Endothelial cell of umbilical vein (primary cell): Measurements from ENCODE around the gene LMTK3. TPM values are rescaled to one million over a fixed set of nuclear protein-coding genes. Genes with fewer than 3 reads are reported as not detected.

Experiments used
- BruUV-seq: library from RNA; stranded (reverse); fragments of 400-500 nt; replicated peaks from 2 replicates; lab custom pipeline; 2021; lab: Mats Ljungman, UMichigan
- CTCF ChIA-PET: fragments of 300-600, 350-600 bp; sonication (Branson Sonifier 250); formaldehyde crosslinking; loops from one replicate; lab custom pipeline; 2021; ENCODE audit warnings: antibody characterized with exemption, inconsistent platforms; lab: Charles Lee
- POLR2A ChIA-PET: fragments of 300-600, 350-600 bp; sonication (Branson Sonifier 250); formaldehyde crosslinking; loops from one replicate; lab custom pipeline; 2021; ENCODE audit warnings: antibody characterized with exemption, inconsistent platforms; lab: Charles Lee
- DNase-seq: peaks from one replicate; pipeline ENCODE4 v3.0.0-alpha.2; 2011; ENCODE audit warnings: low read depth, low spot score
- FAIRE-seq: peaks from 2 replicates; lab custom pipeline; 2011; peaks lifted over from hg19 to GRCh38; lab: Jason Lieb, UNC
- H2AFZ ChIP-seq: 2 replicates; pipeline ENCODE4 v1.6.0; 2012; ENCODE audit warnings: low read depth, low read length, control low read depth, inconsistent platforms
- H3K27ac ChIP-seq: 2 replicates; pipeline ENCODE4 v1.5.1; 2011; ENCODE audit warnings: low read depth, mild to moderate bottlenecking, control low read depth, low read length, moderate library complexity; ENCODE audit not compliant: insufficient read depth
- H3K27me3 ChIP-seq, 2 experiments: 2 replicates each; pipeline versions ENCODE4 v1.6.0 to v1.6.1; 2011; ENCODE audit warnings: low read length in 2 of 2, mixed read lengths in 1 of 2; ENCODE audit not compliant: control insufficient read depth in 2 of 2, insufficient read depth in 2 of 2
- H3K36me3 ChIP-seq, 2 experiments: 2 replicates in 1 of 2; 3 replicates in 1 of 2; pipeline ENCODE4 v1.5.1; 2011; ENCODE audit warnings: low read length in 2 of 2, mild to moderate bottlenecking in 1 of 2, moderate library complexity in 1 of 2; ENCODE audit not compliant: control insufficient read depth in 2 of 2, insufficient read depth in 2 of 2; ENCODE audit errors: extremely low read depth in 1 of 2
- H3K4me1 ChIP-seq: 3 replicates; pipeline ENCODE4 v1.5.1; 2011; ENCODE audit warnings: mild to moderate bottlenecking, low read length; ENCODE audit not compliant: control insufficient read depth, insufficient read depth; ENCODE audit errors: extremely low read depth
- H3K4me2 ChIP-seq: 2 replicates; pipeline ENCODE4 v1.6.1; 2011; ENCODE audit warnings: low read length, control low read depth, mixed read lengths; ENCODE audit not compliant: insufficient read depth
- H3K4me3 ChIP-seq, 3 experiments: fragments of 200-600 bp in 1 of 3; sonication (generic), shearing (Covaris generic) in 1 of 3; replicated peaks in 1 of 3; 2 replicates each; pipeline ENCODE4 v1.5.1; 2011 to 2016; ENCODE audit warnings: control low read depth in 3 of 3, low read length in 3 of 3, mild to moderate bottlenecking in 2 of 3, inconsistent platforms in 1 of 3, low read depth in 1 of 3, moderate library complexity in 1 of 3; ENCODE audit not compliant: insufficient read depth in 1 of 3
- H3K79me2 ChIP-seq: 2 replicates; pipeline ENCODE4 v1.6.0; 2012; ENCODE audit warnings: low read length, inconsistent platforms; ENCODE audit not compliant: control insufficient read depth, insufficient read depth
- H3K9ac ChIP-seq: replicated peaks from 2 replicates; pipeline ENCODE3; 2011; ENCODE audit warnings: low read length, control low read depth; ENCODE audit not compliant: insufficient read depth; ENCODE audit errors: extremely low read depth
- H3K9me1 ChIP-seq: replicated peaks from 3 replicates; pipeline ENCODE4 v1.6.0; 2011; ENCODE audit warnings: mild to moderate bottlenecking, low read length; ENCODE audit not compliant: control insufficient read depth, insufficient read depth; ENCODE audit errors: extremely low read depth
- H3K9me3 ChIP-seq: replicated peaks from 2 replicates; pipeline ENCODE4 v1.5.1; 2012; ENCODE audit warnings: low read length, inconsistent platforms; ENCODE audit not compliant: control insufficient read depth, insufficient read depth
- H4K20me1 ChIP-seq: replicated peaks from 2 replicates; pipeline ENCODE3; 2011; ENCODE audit warnings: mild to moderate bottlenecking, low read length; ENCODE audit not compliant: control insufficient read depth, insufficient read depth; ENCODE audit errors: extremely low read depth
- CTCF ChIP-seq, 2 donors: IDR thresholded peaks; 1 replicate in 1 of 2; 2 replicates in 1 of 2; pipeline ENCODE4 v1.5.1; 2011; ENCODE audit warnings: low read length in 2 of 2, mild to moderate bottlenecking in 2 of 2, moderate library complexity in 2 of 2, control low read depth in 1 of 2, inconsistent platforms in 1 of 2, low read depth in 1 of 2; ENCODE audit not compliant: insufficient read depth in 1 of 2; ENCODE audit errors: extremely low read depth in 1 of 2
- EZH2 ChIP-seq: IDR thresholded peaks from 2 replicates; pipeline ENCODE4 v1.6.1; 2012; ENCODE audit warnings: borderline replicate concordance, low read depth, mild to moderate bottlenecking, moderate library complexity, low read length, inconsistent platforms; ENCODE audit not compliant: severe bottlenecking
- FOS ChIP-seq: IDR thresholded peaks from 2 replicates; pipeline ENCODE4 v1.6.1; 2011; ENCODE audit warnings: mild to moderate bottlenecking, low read length, moderate library complexity, borderline replicate concordance; ENCODE audit not compliant: insufficient read depth
- GATA2 ChIP-seq: IDR thresholded peaks from 2 replicates; pipeline ENCODE4 v1.7.0; 2011; ENCODE audit warnings: low read depth, mild to moderate bottlenecking, moderate library complexity, mixed read lengths, low read length; ENCODE audit not compliant: insufficient read length, insufficient read depth
- JUN ChIP-seq: IDR thresholded peaks from 2 replicates; pipeline ENCODE4 v1.6.1; 2011; ENCODE audit warnings: borderline replicate concordance, low read depth; ENCODE audit not compliant: insufficient read length, insufficient read depth
- MAX ChIP-seq: IDR thresholded peaks from 2 replicates; pipeline ENCODE4 v1.6.1; 2011; ENCODE audit not compliant: insufficient read depth, insufficient read length
- MYC ChIP-seq: IDR thresholded peaks from one replicate; pipeline ENCODE4 v1.6.1; 2011; ENCODE audit warnings: mild to moderate bottlenecking, low read depth, low read length
- POLR2A ChIP-seq: IDR thresholded peaks from 2 replicates; pipeline ENCODE4 v1.6.1; 2012; ENCODE audit warnings: low read depth, mild to moderate bottlenecking, control low read depth, low read length
- POLR2AphosphoS5 ChIP-seq: IDR thresholded peaks from 2 replicates; pipeline ENCODE4 v1.6.1; 2012; ENCODE audit warnings: low read depth, mild to moderate bottlenecking, control low read depth, low read length, moderate library complexity; ENCODE audit not compliant: insufficient read depth
- dilution Hi-C: fragments of 300-500 bp; cut with MboI; formaldehyde crosslinking; loops from one replicate; pipeline ENCODE4 v1.15.0; 2019; ENCODE audit warnings: low sequenced_read_pairs; ENCODE audit not compliant: extremely low pct_ligation_motif_present
- intact Hi-C: fragments of 100-400 bp; cut with micrococcal nuclease; formaldehyde crosslinking; loops from one replicate; pipeline ENCODE4 v1.10.0; 2022
- polyA plus RNA-seq, 4 experiments: library from polyadenylated mRNA; depleted of rRNA in 3 of 4; stranded (reverse) in 3 of 4; unstranded in 1 of 4; fragments of >200 nt; gene quantifications; 2 replicates each; pipeline versions ENCODE4 v1.2.1 to v1.2.3, GENCODE V29; 2011 to 2012; ENCODE audit warnings: missing spikeins in 1 of 4
- total RNA-seq: library from RNA; stranded (reverse); gene quantifications from 2 replicates; pipeline ENCODE4 v1.2.3, GENCODE V29; 2021

LMTK3 gene
- total and polyA plus RNA-seq, 2 donors (not counting 3 experiments of a cell fraction or from before 2014, with no cell fraction given), result 0.11 to 0.14 TPM

GRCh38 chr19:48445606-48446481 is 65.8 kb downstream of the LMTK3 start, which contains the start of gene GRWD1:
Gene GRWD1 (plus strand): TSS chr19:48445983. CDS start chr19:48446006, 23 bp downstream.
- Histone ChIP-seq H3K9me3 (no peaks in the 10 kb centered on the region), H3K27me3 (peaks cover 7 to 19% of the 10 kb centered on the region in 2 experiments), H3K4me1 (peaks cover 17% of the 10 kb centered on the region), H3K79me2 (peaks cover 12% of the 10 kb centered on the region), H3K9me1 (no peaks in the 10 kb centered on the region), H3K9ac (peak within 1 kb of the TSS; percentile 85), H4K20me1 (no peaks in the 10 kb centered on the region), H3K36me3 (peaks cover 0 to 17% of the 10 kb centered on the region in 2 experiments), H3K27ac (peak within 1 kb of the TSS; percentile 52), H3K4me3 (peak within 1 kb of the TSS; percentile 85 to 97 (median 86)), H3K4me2 (peak within 1 kb of the TSS; percentile 93), H2AFZ (peak within 1 kb of the TSS; percentile 56)
- dilution Hi-C loops, result no loop called here
- TF ChIP-seq CTCF (IDR thresholded peaks at IDR 0.05; ENCODE audit: extremely low read depth in 1 of 2, insufficient read depth in 1 of 2, low read depth in 1 of 2, low read length in 2 of 2) (no peak), MAX (peak; percentile 93), POLR2A (peak; percentile 71), MYC (peak; percentile 68), JUN (no peak), POLR2AphosphoS5 (peak; percentile 36), GATA2 (no peak), FOS (no peak), EZH2 (no peak)
- ChIA-PET POLR2A (interaction anchor here (0.6 to 1.0 kb wide), 2 partner anchors 24 to 45 kb away, joined by 3 to 5 read pairs; no protein-coding TSS in a partner anchor), CTCF (interaction anchor here (0.7 to 2.4 kb wide), 24 partner anchors 11 to 143 kb away, joined by 3 to 52 read pairs (median 4); partner anchors contain the start of genes GRIN2D, KDELR1, SYNGR4 and TMEM143)
- DNase-seq (peak; percentile 97), FAIRE-seq (peak; percentile 100)
- TSS peak; percentile 64 for BruUV-seq
- intact Hi-C loops, result loop anchor here (1.0 to 5.0 kb wide), 9 partner anchors 22 to 179 kb away; partner anchors contain the start of genes CYTH2, KDELR1 and SYNGR4
